B cell (primary cell): ENCODE results near the gene TOP1. TPM values are rescaled to one million over a fixed set of nuclear protein-coding genes. Genes with fewer than 3 reads are reported as not detected.

ENCODE experiments used
- ATAC-seq: fragments of 200-7000 bp; cut with Tn5 transposase; one replicate; pipeline ENCODE4 v1.10.0; 2021; ENCODE audit warnings: low read depth, mild to moderate bottlenecking, moderate number of reproducible peaks, moderate library complexity
- CTCF ChIA-PET: fragments of 350-600 bp; sonication (Branson Sonifier 250); formaldehyde crosslinking; loops from one replicate; lab custom pipeline; 2021; ENCODE audit warnings: antibody characterized with exemption, inconsistent platforms; lab: Charles Lee
- POLR2A ChIA-PET: fragments of 350-600 bp; sonication (Branson Sonifier 250); formaldehyde crosslinking; loops from one replicate; lab custom pipeline; 2021; ENCODE audit warnings: antibody characterized with exemption; lab: Charles Lee
- DNase-seq: peaks from one replicate; pipeline ENCODE4 v3.0.0; 2013
- H2AFZ ChIP-seq: 2 replicates; pipeline ENCODE4 v1.6.1; 2012; ENCODE audit warnings: mild to moderate bottlenecking, low read depth, low read length; ENCODE audit not compliant: insufficient read depth, poor library complexity, severe bottlenecking
- H3K27ac ChIP-seq, 2 donors: 1 replicate in 1 of 2; 2 replicates in 1 of 2; pipeline ENCODE4 v1.5.1; 2012 to 2013; ENCODE audit warnings: low read length in 2 of 2, mild to moderate bottlenecking in 2 of 2, moderate library complexity in 1 of 2
- H3K27me3 ChIP-seq, 4 experiments: fragments of 200-600 bp in 1 of 4; sonication (generic) in 1 of 4; replicated peaks in 1 of 4; 1 replicate in 2 of 4; 2 replicates in 2 of 4; pipeline versions ENCODE4 v1.6.1 to v1.7.0; 2013 to 2016; ENCODE audit warnings: low read length in 3 of 4, mild to moderate bottlenecking in 2 of 4, mixed read lengths in 1 of 4, moderate library complexity in 1 of 4; ENCODE audit not compliant: insufficient read depth in 4 of 4, control insufficient read depth in 3 of 4; ENCODE audit errors: control extremely low read depth in 1 of 4
- H3K36me3 ChIP-seq, 2 experiments: replicated peaks in 1 of 2; 1 replicate in 1 of 2; 2 replicates in 1 of 2; pipeline versions ENCODE4 v1.6.1 to v1.7.1; 2013; ENCODE audit warnings: low read length in 1 of 2; ENCODE audit not compliant: insufficient read depth in 2 of 2, control insufficient read depth in 1 of 2; ENCODE audit errors: control extremely low read depth in 1 of 2, extremely low read depth in 1 of 2
- H3K4me1 ChIP-seq, 2 donors: fragments of 200-600 bp in 1 of 2; sonication (generic) in 1 of 2; 1 replicate in 1 of 2; 2 replicates in 1 of 2; pipeline versions ENCODE4 v1.5.1 to v1.6.1; 2013 to 2017; ENCODE audit warnings: low read length in 2 of 2; ENCODE audit not compliant: control insufficient read depth in 2 of 2, insufficient read depth in 2 of 2
- H3K4me2 ChIP-seq: replicated peaks from 2 replicates; pipeline ENCODE3; 2012; ENCODE audit warnings: mild to moderate bottlenecking, low read depth, low read length; ENCODE audit not compliant: poor library complexity, severe bottlenecking
- H3K4me3 ChIP-seq, 5 experiments: fragments of 200-600 bp in 1 of 5; sonication (generic) in 1 of 5; 1 replicate in 3 of 5; 2 replicates in 2 of 5; pipeline versions ENCODE4 v1.5.1 to v1.7.0; 2011 to 2016; ENCODE audit warnings: low read length in 4 of 5, mild to moderate bottlenecking in 4 of 5, low read depth in 2 of 5, control low read depth in 1 of 5, moderate library complexity in 1 of 5; ENCODE audit not compliant: insufficient read depth in 1 of 5; ENCODE audit errors: control extremely low read depth in 1 of 5, extremely low read depth in 1 of 5
- H3K79me2 ChIP-seq: fragments of 200-600 bp; sonication (generic); one replicate; pipeline ENCODE4 v1.6.0; 2016; ENCODE audit warnings: low read length; ENCODE audit not compliant: control insufficient read depth, insufficient read depth
- H3K9ac ChIP-seq: fragments of 200-600 bp; sonication (generic); 2 replicates; pipeline ENCODE4 v1.6.1; 2017; ENCODE audit warnings: mild to moderate bottlenecking, low read length, moderate library complexity
- H3K9me3 ChIP-seq, 3 donors: one replicate each; pipeline versions ENCODE4 v1.6.1 to v1.7.1; 2013; ENCODE audit warnings: low read length in 2 of 3; ENCODE audit not compliant: control insufficient read depth in 2 of 3, insufficient read depth in 1 of 3; ENCODE audit errors: control extremely low read depth in 1 of 3
- H4K20me1 ChIP-seq: 2 replicates; pipeline ENCODE4 v1.6.0; 2012; ENCODE audit warnings: mild to moderate bottlenecking, low read length; ENCODE audit not compliant: insufficient read depth, control insufficient read depth, poor library complexity, severe bottlenecking
- H3K27ac Mint-ChIP-seq: one replicate; pipeline ENCODE4 v1.8.0; 2021; ENCODE audit warnings: mixed read lengths
- H3K27me3 Mint-ChIP-seq: one replicate; pipeline ENCODE4 v1.8.0; 2021; ENCODE audit warnings: mixed read lengths
- H3K4me1 Mint-ChIP-seq: one replicate; pipeline ENCODE4 v1.8.0; 2021; ENCODE audit warnings: mixed read lengths
- H3K4me3 Mint-ChIP-seq: one replicate; pipeline ENCODE4 v1.8.0; 2021; ENCODE audit warnings: mixed read lengths
- H3K9me3 Mint-ChIP-seq: one replicate; pipeline ENCODE4 v1.8.0; 2022; ENCODE audit warnings: mixed read lengths; ENCODE audit not compliant: insufficient read depth
- CTCF ChIP-seq: fragments of 200-600 bp; IDR thresholded peaks from one replicate; pipeline ENCODE4 v1.8.0; 2022; ENCODE audit warnings: antibody characterized with exemption, mild to moderate bottlenecking
- EZH2 ChIP-seq: IDR thresholded peaks from 2 replicates; pipeline ENCODE4 v1.6.1; 2012; ENCODE audit warnings: borderline replicate concordance, low read depth, mild to moderate bottlenecking, moderate library complexity, low read length; ENCODE audit not compliant: insufficient read depth, poor library complexity, severe bottlenecking
- WGBS: methylation state at CpG from one replicate; pipeline ENCODE4 v1.1.5; 2013; ENCODE audit warnings: missing lambda C conversion rate; ENCODE audit not compliant: insufficient coverage; 5-methylcytosine and 5-hydroxymethylcytosine counted together
- intact Hi-C: fragments of 100-400 bp; cut with micrococcal nuclease; formaldehyde crosslinking; loops from one replicate; pipeline ENCODE4 v1.10.0; 2022
- polyA plus RNA-seq: library from polyadenylated mRNA; depleted of rRNA; stranded (reverse); fragments of >200 nt; gene quantifications from 2 replicates; pipeline ENCODE4 v1.2.3, GENCODE V29; 2012
- total RNA-seq, 2 donors: library from RNA; stranded (reverse); fragments of 120-200 nt in 1 of 2; gene quantifications; 1 replicate in 1 of 2; 2 replicates in 1 of 2; pipeline versions ENCODE4 v1.2.3 to v1.2.4, GENCODE V29; 2013 to 2022

The TOP1 gene
- total and polyA plus RNA-seq, 2 donors (not counting 1 experiment from before 2014, with no cell fraction given): 5.4 to 44.9 TPM

- peaks cover 0 to 24% of the 10 kb centered on the region in 2 experiments for H3K36me3 ChIP-seq
- ATAC-seq (no peak), DNase-seq (no peak)
- no peak for TF ChIP-seq EZH2
- TF ChIP-seq CTCF: no peak
- H3K9ac ChIP-seq: peak overlapping the region; percentile 34
- H2AFZ ChIP-seq: no peak overlapping the region
- no peaks in the 10 kb centered on the region for H3K27me3 Mint-ChIP-seq
- H3K4me1 ChIP-seq: peaks cover 41 to 58% of the 10 kb centered on the region in 2 donors
- H3K27me3 ChIP-seq: no peaks in the 10 kb centered on the region
- H3K4me3 Mint-ChIP-seq: peak overlapping the region; percentile 78
- 96% methylated on average over 4 of the region's 6 CpGs for WGBS
- no peak overlapping the region for H3K4me3 ChIP-seq
- intact Hi-C loops: no loop called here
- peaks cover 26% of the 10 kb centered on the region for H3K79me2 ChIP-seq
- POLR2A ChIA-PET: no interaction called here
- no peaks in the 10 kb centered on the region for H3K9me3 Mint-ChIP-seq
- peak overlapping the region; percentile 95 for H3K27ac Mint-ChIP-seq
- peaks cover 0 to 4% (median 0%) of the 10 kb centered on the region in 3 donors for H3K9me3 ChIP-seq
- H3K4me2 ChIP-seq: peak overlapping the region; percentile 68
- CTCF ChIA-PET: interaction anchor here (1.4 to 12.9 kb wide), 4 partner anchors 9 to 181 kb away, joined by 4 to 122 read pairs (median 35); partner anchors contain the start of gene PLCG1
- peak overlapping the region; percentile 69 to 76 for H3K27ac ChIP-seq
- peaks cover 9% of the 10 kb centered on the region for H4K20me1 ChIP-seq
- H3K4me1 Mint-ChIP-seq: peaks cover 62% of the 10 kb centered on the region
These were observed 129.5 kb downstream of the TOP1 start for GRCh38 chr20:41158082-41158625.

GRCh38 chr20:41159547-41159946, 130.9 kb downstream of the TOP1 start:
- POLR2A ChIA-PET: no interaction called here
- H3K4me2 ChIP-seq: no peak overlapping the region
- H2AFZ ChIP-seq: no peak overlapping the region
- no peaks in the 10 kb centered on the region for H3K27me3 Mint-ChIP-seq
- peaks cover 0 to 3% (median 0%) of the 10 kb centered on the region in 4 experiments for H3K27me3 ChIP-seq
- no peak for TF ChIP-seq EZH2
- no peak for TF ChIP-seq CTCF
- H3K9me3 ChIP-seq: peaks cover 0 to 4% (median 0%) of the 10 kb centered on the region in 3 donors
- peaks cover 26% of the 10 kb centered on the region for H3K79me2 ChIP-seq
- DNase-seq: no peak
- H3K36me3 ChIP-seq: peaks cover 0 to 38% of the 10 kb centered on the region in 2 experiments
- WGBS: 99% methylated on average over 10 of the region's 10 CpGs
- H3K4me1 ChIP-seq: peaks cover 37 to 51% of the 10 kb centered on the region in 2 donors
- intact Hi-C loops: no loop called here
- H3K9ac ChIP-seq: no peak overlapping the region
- H4K20me1 ChIP-seq: peaks cover 18% of the 10 kb centered on the region
- peaks cover 51% of the 10 kb centered on the region for H3K4me1 Mint-ChIP-seq
- H3K27ac ChIP-seq: peak overlapping the region; percentile 69 to 76
- CTCF ChIA-PET: interaction anchor here (1.4 to 12.9 kb wide), 3 partner anchors 10 to 22 kb away, joined by 4 to 122 read pairs (median 64); partner anchors contain the start of gene PLCG1
- H3K4me3 ChIP-seq: no peak overlapping the region
- no peak for ATAC-seq
- no peak overlapping the region for H3K4me3 Mint-ChIP-seq
- H3K27ac Mint-ChIP-seq: no peak overlapping the region
- no peaks in the 10 kb centered on the region for H3K9me3 Mint-ChIP-seq
